ENCODE results near the gene NADSYN1.

The NADSYN1 gene

DNA sequence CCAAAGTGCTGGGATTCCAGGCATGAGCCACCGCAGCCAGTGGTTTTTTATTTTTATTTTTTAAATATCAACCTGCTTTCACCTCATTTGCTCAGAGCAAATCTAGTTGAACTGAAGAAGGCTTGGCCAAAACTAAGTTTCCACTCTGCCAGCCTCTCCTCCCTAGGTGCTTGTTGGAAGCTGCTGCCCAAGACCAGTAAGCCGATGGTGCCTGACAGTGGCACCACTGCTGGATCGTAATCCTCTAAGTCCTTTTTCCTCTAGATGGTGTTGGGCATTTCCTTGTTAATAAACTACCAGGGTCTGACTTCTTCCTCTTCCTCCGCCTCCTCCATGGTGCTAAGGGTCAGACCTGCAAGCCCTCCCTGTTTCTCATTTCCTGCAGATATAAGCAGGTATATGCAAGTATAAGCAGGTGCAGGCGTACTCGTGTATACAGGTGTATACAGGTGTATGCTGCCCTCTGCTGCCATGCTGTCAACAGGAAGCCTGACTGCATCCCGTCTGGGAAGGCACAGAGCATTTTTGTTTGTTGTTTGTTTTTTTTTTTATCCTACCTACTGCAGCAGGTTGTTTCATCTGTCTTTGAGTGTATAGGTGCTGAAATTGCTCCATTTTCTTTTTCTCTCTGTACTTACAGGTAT, 1.6 kb downstream of the NADSYN1 start:
- H3K4me3 Mint-ChIP-seq = peak overlapping the region; percentile 60 to 95
- peak overlapping the region in 1 of 2 donors; percentile 85 for H3K27ac Mint-ChIP-seq
- no peak for ATAC-seq
- peaks cover 70% of the 10 kb centered on the region for H3K4me1 Mint-ChIP-seq
- no peak for DNase-seq
- H3K9me3 Mint-ChIP-seq = no peaks in the 10 kb centered on the region
- H3K27me3 Mint-ChIP-seq = no peaks in the 10 kb centered on the region

DNA sequence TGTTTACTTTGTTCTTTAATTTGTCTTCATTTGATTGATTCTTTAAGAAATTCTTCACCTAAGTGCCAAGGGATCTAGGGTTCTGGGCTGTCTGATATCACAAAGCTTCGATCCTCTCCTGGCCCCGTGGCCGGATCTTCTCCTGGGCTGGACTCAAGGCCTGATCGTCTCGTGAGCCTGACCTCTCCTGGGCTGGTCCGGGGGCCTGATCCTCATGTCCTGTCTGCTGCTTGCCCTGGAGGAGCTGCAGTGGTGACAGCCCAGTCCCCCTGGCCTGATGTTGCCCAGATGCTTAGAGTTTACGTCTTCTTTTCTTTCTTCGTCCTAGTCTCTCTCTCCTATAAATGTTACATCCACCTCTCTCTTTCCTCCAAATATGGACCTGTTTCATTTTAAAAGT, 3.3 kb downstream of the NADSYN1 start:
- DNase-seq (no peak), ATAC-seq (no peak)
- Mint-ChIP-seq H3K9me3 (no peaks in the 10 kb centered on the region), H3K27ac (no peak overlapping the region), H3K4me3 (no peak overlapping the region), H3K4me1 (peaks cover 61% of the 10 kb centered on the region), H3K27me3 (no peaks in the 10 kb centered on the region)

GRCh38 chr11:71456831-71457230, 3.8 kb downstream of the NADSYN1 start:
- peaks cover 56% of the 10 kb centered on the region for H3K4me1 Mint-ChIP-seq
- no peaks in the 10 kb centered on the region for H3K9me3 Mint-ChIP-seq
- H3K4me3 Mint-ChIP-seq = no peak overlapping the region
- H3K27ac Mint-ChIP-seq = no peak overlapping the region
- H3K27me3 Mint-ChIP-seq = no peaks in the 10 kb centered on the region
- no peak for DNase-seq
- no peak for ATAC-seq

DNA sequence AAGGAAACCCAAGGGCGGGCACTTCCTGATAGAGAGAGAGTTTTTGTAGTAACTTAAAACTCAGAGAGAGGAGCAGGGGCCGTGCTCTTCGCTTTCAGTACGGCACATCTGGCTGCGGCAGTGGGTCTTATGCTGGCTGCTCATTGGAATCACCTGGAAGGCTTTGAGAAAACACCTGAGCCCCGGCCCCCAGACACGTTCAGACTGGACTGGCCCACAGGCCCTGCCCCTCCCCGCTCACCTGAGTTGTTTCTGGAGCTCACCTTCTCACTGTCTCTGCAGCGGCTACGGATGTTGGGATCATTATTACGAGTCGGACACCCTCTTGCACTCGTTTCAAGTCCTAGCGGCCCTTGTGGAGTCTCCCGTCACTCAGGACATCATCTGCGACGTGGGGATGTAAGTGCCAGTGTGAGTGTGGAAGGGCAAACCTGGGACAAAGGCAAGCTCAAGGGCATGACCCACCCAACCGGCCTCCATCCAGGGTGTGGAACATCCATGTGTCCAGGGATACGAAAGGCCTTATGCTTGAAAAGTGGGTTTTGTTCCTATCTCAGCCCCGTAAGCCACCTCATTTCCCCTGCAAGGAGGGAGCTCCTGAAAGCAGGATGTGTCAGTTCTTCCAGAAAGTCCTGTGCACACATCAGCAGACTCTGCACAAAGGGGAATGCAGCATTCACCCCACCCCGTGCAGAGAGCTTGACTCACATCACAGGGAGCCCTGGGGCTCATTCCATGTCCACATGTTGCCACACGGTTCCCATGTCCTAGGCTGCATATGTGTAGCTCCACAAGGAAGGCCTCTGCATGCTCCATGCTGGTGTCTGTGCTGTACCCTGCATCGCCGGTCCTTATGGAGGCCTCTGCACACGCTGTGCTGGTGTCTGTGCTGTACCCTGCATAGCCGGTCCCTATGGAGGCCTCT, 5.4 kb downstream of the NADSYN1 start:
- Mint-ChIP-seq H3K9me3 (no peaks in the 10 kb centered on the region), H3K27ac (peak overlapping the region; percentile 37 to 58), H3K27me3 (no peaks in the 10 kb centered on the region), H3K4me3 (no peak overlapping the region), H3K4me1 (peaks cover 49% of the 10 kb centered on the region)
- no peak for DNase-seq
- no peak for ATAC-seq

GRCh38 chr11:71459076-71459766, 6.2 kb downstream of the NADSYN1 start:
- no peak overlapping the region for H3K4me3 Mint-ChIP-seq
- H3K27me3 Mint-ChIP-seq = no peaks in the 10 kb centered on the region
- peaks cover 40% of the 10 kb centered on the region for H3K4me1 Mint-ChIP-seq
- no peaks in the 10 kb centered on the region for H3K9me3 Mint-ChIP-seq
- no peak overlapping the region for H3K27ac Mint-ChIP-seq
- DNase-seq (no peak), ATAC-seq (peak; percentile 18)

GRCh38 chr11:71459767-71460320, 6.8 kb downstream of the NADSYN1 start:
- no peak overlapping the region for H3K4me3 Mint-ChIP-seq
- no peaks in the 10 kb centered on the region for H3K27me3 Mint-ChIP-seq
- DNase-seq = no peak
- ATAC-seq = no peak
- H3K4me1 Mint-ChIP-seq = peaks cover 34% of the 10 kb centered on the region
- H3K27ac Mint-ChIP-seq = no peak overlapping the region
- no peaks in the 10 kb centered on the region for H3K9me3 Mint-ChIP-seq

DNA sequence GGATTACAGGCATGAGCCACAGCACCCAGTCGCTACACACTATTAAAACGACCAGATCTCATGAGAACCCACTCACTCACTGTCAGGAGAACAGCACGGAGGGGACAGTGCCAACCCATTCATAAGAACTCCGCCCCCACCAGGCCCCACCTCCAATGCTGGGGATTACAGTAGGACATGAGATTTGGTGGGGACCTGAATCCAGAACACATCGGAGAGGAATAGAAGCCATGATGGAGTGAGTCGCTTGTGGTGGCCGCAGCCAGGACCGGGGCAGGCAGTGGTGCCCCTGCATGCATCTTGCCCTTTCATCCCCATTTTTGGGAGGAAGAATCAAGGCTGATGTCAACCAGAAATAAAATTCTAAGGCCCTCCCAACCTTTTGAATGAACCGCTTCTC, 8.7 kb downstream of the NADSYN1 start:
- DNase-seq = no peak
- ATAC-seq = no peak
- Mint-ChIP-seq H3K9me3 (no peaks in the 10 kb centered on the region), H3K4me1 (peaks cover 16% of the 10 kb centered on the region), H3K27me3 (no peaks in the 10 kb centered on the region), H3K27ac (no peak overlapping the region), H3K4me3 (no peak overlapping the region)

- Mint-ChIP-seq H3K27me3 (no peaks in the 10 kb centered on the region), H3K4me1 (peaks cover 9% of the 10 kb centered on the region), H3K9me3 (no peaks in the 10 kb centered on the region), H3K4me3 (no peak overlapping the region), H3K27ac (peak overlapping the region in 1 of 2 donors; percentile 20)
- no peak for ATAC-seq
- DNase-seq = no peak
Measured at GRCh38 chr11:71462726-71463125, 9.7 kb downstream of the NADSYN1 start.

- ATAC-seq (no peak), DNase-seq (no peak)
- Mint-ChIP-seq H3K27me3 (no peaks in the 10 kb centered on the region), H3K9me3 (no peaks in the 10 kb centered on the region), H3K27ac (no peak overlapping the region), H3K4me1 (peaks cover 6% of the 10 kb centered on the region), H3K4me3 (no peak overlapping the region)
Measured at GRCh38 chr11:71463331-71464211, 10.6 kb downstream of the NADSYN1 start.

DNA sequence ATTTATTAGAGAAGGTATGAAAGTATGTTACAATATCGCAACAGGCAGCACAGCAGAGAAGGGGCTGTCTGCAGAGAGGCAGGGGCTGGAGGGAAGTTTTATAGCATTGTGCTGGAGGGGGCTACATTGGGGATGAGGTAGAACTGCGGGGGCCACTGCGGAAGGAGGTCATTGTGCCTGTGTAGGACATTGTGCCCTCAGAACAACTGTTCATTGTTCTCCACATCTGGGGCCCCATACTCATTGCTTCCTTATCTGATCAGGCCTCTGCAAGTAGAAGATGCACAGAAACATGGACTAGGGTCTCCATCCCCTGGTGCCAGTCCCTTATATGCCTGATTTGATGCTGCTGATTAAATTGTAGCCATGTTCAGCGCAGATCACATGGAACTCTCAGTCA, 12.1 kb downstream of the NADSYN1 start:
- Mint-ChIP-seq H3K9me3 (no peaks in the 10 kb centered on the region), H3K27me3 (no peaks in the 10 kb centered on the region), H3K4me1 (peaks cover under 1% of the 10 kb centered on the region), H3K4me3 (no peak overlapping the region), H3K27ac (no peak overlapping the region)
- ATAC-seq = no peak
- no peak for DNase-seq

DNA sequence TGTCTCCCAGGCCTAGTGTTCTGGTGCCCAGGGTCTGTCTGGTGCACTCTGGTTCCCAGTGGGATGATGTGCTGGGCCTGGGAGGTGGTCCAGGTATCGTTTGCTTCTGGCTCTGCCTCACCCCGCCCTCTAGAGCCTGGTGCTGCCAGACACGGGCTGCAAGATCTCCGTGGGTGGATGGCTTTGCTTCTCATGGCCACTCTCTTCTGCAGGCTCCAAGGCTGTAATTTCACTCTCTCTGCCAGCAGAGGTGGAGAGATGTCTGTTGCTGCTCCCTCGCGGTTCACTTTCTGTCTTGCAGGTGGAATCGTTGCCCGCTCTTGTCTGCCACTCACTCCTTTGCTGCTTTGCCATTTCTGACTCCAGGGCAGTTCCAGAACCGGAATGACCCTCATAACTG, 13.4 kb downstream of the NADSYN1 start:
- ATAC-seq = no peak
- Mint-ChIP-seq H3K4me1 (no peaks in the 10 kb centered on the region), H3K27me3 (no peaks in the 10 kb centered on the region), H3K27ac (no peak overlapping the region), H3K4me3 (no peak overlapping the region), H3K9me3 (no peaks in the 10 kb centered on the region)
- no peak for DNase-seq

GRCh38 chr11:71467164-71467563, 14.2 kb downstream of the NADSYN1 start:
- no peak overlapping the region for H3K4me3 Mint-ChIP-seq

GRCh38 chr11:71470946-71471345, 17.9 kb downstream of the NADSYN1 start:
- no peak overlapping the region for H3K27ac Mint-ChIP-seq
- no peaks in the 10 kb centered on the region for H3K9me3 Mint-ChIP-seq

More at GRCh38 chr11:71467164-71467563, 14.2 kb downstream of the NADSYN1 start:
- Mint-ChIP-seq H3K4me1 (no peaks in the 10 kb centered on the region), H3K27ac (peak overlapping the region; percentile 2 to 12), H3K9me3 (no peaks in the 10 kb centered on the region), H3K27me3 (no peaks in the 10 kb centered on the region)
- ATAC-seq (no peak), DNase-seq (no peak)

GRCh38 chr11:71472357-71472885, 19.4 kb downstream of the NADSYN1 start:
- no peak overlapping the region for H3K27ac Mint-ChIP-seq
- DNase-seq (no peak), ATAC-seq (no peak)
- H3K4me1 Mint-ChIP-seq = no peaks in the 10 kb centered on the region
- no peaks in the 10 kb centered on the region for H3K27me3 Mint-ChIP-seq
- H3K4me3 Mint-ChIP-seq = no peak overlapping the region
- H3K9me3 Mint-ChIP-seq = no peaks in the 10 kb centered on the region

More at GRCh38 chr11:71470946-71471345, 17.9 kb downstream of the NADSYN1 start:
- Mint-ChIP-seq H3K27me3 (no peaks in the 10 kb centered on the region), H3K4me1 (no peaks in the 10 kb centered on the region), H3K4me3 (no peak overlapping the region)
- DNase-seq = no peak
- ATAC-seq = no peak
